ENCODE measurements around the gene CDC42SE1.

CDC42SE1 gene

DNA sequence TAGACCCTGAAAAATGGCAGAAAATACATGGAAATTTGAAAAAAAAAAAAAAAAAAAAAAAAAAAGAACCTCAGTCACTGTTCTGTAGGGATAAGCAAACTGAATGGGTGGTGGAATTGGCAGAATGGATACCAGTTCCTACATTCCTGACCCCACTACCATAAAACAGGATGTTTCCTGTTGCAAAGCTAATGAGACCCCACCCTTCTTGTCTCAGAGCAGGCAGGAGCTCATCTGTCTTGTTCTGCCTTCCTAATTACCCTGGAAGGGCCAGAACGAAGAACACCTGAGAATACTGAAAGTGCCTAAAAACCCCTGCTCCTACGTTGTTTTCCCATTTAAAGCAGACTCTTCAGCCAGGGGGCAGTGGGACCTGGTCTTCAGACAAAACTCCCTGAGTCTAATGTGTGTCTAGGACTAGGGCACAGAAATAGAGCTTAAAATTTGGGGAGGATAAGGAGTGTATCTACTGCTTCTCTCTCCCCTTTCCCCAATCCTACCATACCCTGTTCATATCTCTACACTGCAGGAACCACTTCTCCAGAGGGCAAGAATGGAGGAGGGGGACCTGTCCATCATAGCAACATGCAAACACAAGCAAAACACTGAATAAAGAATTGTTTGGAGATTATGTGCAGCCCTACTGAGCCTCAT lies 7.9 kb downstream of the CDC42SE1 start:
- DNase-seq: no peak

DNA sequence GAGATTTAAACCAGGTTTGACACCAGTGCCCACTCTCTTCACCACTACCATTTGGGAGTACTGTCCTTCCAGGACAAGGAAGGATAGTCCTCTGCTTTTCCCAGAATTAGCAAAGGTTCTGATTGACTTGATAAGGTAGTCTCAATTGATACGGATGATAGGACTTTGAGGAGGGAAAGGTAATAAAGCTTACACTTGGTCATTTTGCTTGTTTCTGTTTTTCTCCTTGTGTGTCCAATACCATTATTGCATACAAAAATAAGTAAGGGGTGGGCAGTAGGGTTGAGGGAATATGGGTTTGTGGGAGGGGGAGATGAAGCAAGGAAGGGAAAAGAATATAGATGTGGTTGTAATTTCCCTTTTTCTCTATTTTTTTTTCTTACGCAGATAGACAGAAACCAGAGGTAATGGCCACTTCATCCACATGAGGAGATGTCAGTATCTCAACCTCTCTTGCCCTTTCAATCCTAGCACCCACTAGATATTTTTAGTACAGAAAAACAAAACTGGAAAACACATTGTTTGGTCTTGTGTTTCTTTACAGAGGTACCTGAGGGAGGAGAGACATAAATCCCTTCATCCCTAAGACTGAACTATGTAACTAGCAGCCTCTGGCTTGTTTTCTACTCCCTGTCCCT lies 9.3 kb downstream of the CDC42SE1 start:
- DNase-seq: no peak

DNA sequence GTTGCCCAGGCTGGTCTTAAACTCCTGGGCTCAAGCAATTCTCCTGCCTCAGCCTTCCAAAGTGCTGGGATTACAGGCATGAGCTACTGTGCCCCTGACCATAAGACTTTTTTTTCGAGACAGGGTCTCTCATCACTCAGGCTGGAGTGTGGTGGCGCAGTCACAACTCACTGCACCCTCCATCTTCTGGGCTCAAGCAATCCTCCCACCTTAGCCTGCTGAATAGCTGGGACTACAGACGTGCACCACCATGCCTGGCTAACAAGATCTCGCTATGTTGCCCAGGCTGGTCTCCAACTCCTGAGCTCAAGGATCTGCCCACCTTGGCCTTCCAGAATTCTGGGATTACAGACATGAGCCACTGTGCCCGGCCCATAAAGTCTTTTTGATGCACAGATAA lies 10.0 kb downstream of the CDC42SE1 start:
- no peak for DNase-seq

DNA sequence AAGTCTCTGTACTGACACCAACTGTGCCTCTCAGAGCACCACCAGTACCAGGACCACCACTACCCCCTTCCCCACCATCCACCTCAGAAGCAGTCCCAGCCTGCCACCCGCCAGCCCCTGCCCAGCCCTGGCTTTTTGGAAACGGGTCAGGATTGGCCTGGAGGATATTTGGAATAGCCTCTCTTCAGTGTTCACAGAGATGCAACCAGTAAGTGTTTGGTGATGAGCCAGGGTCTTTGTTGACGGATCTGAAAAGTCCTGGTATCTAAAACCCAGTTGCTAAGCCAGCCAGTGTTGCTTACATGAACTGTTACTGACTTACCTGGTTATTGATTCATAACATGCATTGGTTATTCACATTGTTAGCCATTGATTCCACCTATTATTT lies 10.8 kb downstream of the CDC42SE1 start:
- DNase-seq: no peak

DNA sequence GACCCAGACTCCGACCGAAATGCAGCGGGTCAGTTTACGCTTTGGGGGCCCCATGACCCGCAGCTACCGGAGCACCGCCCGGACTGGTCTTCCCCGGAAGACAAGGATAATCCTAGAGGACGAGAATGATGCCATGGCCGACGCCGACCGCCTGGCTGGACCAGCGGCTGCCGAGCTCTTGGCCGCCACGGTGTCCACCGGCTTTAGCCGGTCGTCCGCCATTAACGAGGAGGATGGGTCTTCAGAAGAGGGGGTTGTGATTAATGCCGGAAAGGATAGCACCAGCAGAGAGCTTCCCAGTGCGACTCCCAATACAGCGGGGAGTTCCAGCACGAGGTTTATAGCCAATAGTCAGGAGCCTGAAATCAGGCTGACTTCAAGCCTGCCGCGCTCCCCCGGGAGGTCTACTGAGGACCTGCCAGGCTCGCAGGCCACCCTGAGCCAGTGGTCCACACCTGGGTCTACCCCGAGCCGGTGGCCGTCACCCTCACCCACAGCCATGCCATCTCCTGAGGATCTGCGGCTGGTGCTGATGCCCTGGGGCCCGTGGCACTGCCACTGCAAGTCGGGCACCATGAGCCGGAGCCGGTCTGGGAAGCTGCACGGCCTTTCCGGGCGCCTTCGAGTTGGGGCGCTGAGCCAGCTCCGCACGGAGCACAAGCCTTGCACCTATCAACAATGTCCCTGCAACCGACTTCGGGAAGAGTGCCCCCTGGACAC lies 11.3 kb downstream of the CDC42SE1 start:
- DNase-seq: peak; percentile 41

DNA sequence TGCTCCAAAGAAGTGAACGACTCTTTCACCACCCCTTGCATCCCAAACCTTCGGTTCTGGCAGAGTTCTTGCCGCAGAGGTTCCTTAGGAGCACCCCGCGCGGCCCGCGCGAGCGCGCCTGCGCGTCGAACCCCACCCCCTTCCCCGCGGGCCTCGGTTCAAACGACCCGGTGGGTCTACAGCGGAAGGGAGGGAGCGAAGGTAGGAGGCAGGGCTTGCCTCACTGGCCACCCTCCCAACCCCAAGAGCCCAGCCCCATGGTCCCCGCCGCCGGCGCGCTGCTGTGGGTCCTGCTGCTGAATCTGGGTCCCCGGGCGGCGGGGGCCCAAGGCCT lies 11.9 kb downstream of the CDC42SE1 start, which contains the start of gene C1orf56:
C1orf56 (plus strand) TSS at position 161 of the 334 bp plus-strand sequence; CDS start at position 258, 97 bp downstream.
- peak; percentile 48 for DNase-seq

DNA sequence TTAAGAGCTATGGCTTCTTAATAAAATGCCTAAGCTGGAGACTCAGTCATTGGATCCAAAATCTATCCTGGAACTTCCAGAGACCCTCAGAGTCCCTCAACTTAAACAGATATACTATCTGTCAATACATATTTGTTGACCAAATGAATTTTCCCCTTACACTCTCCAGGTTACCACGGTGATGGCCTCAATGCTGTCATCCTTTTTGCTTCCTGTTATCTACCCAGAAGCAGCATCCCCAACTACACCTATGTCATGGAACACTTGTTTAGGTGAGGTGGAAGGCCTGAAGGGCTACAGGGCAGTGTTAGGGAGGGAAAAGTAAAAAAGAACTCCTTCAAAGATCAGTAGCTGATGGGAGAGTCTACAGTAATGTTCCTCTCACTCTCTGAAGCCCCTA lies 16.3 kb downstream of the CDC42SE1 start:
- DNase-seq: no peak

DNA sequence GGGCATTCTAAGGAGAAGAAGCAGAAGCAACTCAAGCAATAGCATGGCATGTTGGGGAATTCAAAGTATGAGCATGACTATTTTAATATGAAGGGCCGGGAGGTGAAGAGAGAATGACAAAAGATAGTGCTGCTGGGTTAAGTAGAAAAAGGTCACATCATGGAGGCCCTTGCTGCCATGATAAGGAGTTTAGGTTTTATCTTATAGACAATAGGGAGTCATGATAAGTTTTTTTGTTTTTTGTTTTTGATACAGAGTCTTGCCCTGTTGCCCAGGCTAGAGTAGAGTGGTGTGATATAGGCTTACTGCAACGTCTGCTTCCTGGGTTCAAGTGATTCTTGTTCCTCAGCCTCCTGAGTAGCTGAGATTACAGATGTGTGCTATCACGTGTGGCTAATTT lies 19.9 kb downstream of the CDC42SE1 start:
- no peak for DNase-seq

DNA sequence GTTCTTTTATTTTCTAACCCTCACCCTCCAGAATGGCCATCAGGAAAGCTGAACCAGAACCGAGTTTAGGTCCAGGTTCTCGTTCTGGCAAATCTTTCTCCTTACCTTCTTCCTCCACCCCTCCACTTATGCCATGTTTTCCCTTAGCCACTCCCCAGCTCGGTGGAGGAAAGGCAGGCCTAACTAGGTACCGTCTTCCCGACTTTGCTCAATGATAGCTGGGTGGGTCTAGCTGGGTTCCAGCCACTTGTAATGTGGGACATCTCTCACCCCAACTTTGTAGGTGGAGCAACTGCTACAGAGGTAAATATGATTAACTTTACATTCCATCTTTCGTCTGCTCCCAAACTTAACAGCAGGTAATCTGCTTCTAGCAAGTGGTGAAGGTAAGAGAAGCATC lies 22.4 kb downstream of the CDC42SE1 start:
- no peak for DNase-seq

DNA sequence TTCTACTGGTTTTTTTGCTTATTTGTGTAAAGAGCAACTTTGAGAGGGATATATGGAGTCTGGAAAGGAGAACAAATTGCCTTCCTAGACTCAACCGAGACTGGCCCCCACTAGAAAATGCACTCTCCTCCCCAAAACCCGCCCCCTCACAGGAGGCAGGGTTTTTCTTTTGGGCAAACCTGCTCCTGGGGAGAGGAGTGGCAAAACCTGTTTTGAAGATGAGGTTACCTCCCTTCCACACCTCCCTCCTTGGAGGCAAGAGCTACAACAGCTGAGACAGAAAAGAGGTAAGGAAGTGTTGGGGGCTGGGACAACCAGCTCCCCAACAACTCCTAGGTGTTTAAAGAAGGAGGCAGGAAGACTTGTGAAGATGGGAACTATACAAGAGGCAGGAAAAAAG lies 23.1 kb downstream of the CDC42SE1 start, which contains the start of gene BNIPL:
BNIPL (plus strand) TSS at position 231 of the 400 bp plus-strand sequence; CDS start at position 371, 140 bp downstream.
- DNase-seq: no peak

DNA sequence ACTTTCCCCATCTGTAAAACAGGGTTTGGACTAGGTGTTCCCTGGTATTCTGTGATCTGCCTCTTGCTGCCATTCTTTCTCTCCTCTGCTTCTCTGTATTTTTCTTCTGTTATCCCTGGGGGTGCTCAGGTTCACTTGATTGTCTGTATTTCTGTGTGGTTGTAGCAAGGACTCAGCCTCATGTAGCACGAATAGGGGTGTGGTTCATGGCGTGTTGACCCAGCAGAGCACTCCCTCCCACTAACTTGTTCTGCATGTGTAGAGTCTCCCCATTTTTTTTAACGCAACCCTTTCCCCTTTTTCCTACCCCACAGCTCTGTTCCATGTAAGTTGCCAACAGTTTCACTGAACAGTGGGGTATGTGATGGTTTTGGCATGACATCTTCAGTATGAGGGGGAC lies 24.3 kb downstream of the CDC42SE1 start:
- no peak for DNase-seq

DNA sequence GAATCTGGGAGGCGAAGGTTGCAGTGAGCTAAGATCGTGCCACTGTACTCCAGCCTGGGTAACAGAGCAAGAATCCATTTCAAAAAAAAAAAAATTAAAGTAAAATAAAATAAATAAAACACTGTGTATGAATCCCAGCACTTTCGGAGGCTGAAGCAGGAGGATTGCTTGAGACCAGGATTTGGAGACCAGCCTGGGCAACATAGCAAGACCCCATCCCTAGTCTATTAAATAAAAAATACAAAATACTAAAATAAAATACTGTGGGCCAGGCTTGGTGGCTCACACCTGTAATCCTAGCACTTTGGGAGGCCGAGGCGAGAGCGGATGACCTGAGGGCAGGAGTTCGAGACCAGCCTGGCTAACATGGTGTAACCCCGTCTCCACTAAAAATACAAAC lies 27.3 kb downstream of the CDC42SE1 start:
- DNase-seq: no peak

DNA sequence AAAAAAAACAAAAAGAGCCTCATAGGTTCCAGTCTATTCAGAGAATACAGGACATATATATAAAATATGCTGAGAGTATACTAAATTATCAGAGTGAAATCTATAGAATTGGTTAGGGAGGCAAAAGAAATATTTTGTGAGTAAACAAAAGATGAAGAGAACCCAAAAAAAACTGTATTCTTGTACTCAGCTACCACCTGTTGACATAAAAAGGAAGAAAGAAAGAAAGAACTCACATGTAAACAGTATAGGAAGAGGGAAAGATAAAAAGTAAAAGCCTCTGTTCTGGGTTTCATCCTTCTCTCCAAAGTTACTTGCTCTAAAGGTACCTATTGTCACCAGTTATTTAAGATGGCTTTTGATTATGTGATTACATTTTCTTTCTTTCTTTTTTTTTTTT lies 33.0 kb downstream of the CDC42SE1 start:
- no peak for DNase-seq

DNA sequence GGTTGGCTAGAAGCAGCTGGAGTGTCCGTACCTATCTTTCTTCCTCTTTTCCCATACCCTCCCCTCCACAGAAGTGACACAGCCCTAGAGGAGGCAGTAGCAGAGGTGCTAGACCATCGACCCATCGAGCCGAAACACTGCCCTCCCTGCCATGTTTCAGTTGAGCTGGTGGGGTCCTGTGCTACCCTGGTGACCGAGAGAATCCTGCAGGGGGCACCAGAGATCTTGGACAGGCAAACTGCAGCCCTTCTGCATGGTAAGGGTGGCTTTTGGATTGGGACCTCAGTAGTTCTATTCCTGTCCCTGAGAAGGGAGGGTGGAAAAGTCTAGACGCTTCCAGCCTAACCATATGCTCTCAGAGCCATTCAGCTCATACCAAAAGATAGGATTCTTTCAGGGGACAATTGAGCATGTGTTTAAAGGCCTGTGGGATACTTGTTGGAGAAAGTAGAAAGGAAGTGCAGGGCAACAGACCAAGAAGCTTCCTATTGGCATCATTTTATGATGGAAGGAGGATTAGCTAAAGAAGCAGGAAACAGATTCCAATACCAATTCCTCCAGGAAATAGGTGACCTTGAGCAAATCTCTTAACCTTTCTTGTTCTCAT lies 34.8 kb downstream of the CDC42SE1 start:
- DNase-seq: peak; percentile 38

DNA sequence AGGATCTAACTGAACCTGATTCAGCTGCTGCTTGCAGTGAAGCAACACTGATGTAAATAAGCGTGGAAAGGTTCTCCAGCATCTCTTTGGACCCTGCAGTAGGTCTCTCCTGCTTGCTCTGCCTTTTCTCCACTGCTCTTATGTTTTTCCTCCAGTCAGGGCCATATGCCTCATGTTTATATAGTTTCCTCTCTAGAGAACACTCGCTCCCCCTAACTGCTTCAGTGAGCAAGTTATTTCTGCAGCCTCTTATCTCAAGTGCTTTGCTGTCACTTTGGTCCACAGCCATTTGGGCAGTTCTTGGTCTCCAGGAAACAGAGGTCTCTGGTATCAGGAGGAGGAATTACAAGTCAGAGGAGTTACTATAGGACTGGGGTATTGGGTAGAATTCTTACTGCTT lies 45.9 kb downstream of the CDC42SE1 start:
- DNase-seq: no peak

DNA sequence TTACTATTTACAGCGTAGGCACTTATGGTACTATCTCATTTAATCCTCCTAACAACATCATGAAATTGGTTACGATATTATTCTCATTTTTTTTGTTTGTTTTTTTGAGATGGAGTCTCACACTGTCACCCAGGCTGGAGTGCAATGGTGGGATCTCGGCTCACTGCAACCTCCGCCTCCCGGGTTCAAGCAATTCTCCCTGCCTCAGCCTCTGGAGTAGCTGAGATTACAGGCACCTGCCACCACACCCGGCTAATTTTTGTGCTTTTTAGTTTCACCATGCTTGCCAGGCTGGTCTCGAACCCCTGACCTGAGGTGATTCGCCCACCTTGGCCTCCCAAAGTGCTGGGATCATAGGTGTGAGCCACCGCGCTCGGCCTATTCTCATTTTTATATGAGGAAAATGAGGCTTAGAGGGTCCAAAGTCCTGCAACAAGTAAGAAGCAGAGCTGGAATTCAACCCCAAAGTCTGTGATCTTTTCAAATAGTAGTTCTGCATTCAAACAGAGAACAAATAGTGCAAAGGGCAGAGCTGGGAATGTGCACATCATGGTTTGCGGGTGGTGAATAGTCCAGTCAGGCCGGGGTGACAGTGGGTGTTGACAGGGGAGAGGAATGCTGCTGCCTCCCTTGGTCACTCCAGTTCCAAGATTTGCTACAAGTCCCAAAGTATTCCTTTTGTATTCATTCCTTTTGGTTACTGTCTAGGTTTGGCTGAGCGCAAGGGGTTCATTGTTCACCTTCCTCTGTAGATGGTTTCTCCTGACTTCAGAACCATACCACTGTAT lies 46.5 kb downstream of the CDC42SE1 start:
- no peak for DNase-seq

DNA sequence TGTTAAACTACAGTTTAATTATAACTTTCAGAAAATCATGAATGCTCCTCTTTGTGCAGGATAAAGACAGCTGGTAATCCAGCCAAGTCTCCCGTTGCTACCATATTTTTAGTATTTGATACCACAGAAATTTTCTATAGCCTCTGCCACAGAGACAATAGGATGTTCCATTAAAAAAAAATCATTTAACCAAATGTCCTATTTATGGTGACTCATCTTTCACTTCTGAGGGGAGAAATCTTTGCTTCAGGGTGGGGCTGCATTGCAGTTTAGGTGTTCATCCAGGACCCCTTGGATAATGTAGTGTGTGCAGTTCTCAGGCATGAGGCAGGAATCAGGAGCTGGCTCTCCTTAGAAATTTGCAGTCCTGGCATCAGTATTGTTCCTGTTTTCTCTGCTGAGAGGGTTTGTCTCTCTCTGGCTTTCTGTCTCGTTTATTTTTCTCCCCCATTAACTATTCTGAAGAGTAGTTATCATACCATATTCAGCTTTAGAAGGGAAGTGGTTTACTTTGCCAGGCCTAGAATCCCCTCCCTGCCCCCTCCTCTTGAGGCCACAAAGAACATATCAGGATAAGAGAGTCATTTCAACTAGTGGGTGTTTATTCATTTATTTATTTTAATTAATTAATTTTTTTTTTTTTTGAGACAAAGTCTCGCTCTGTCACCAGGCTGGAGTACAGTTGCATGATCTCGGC lies 48.1 kb downstream of the CDC42SE1 start:
- DNase-seq: no peak

DNA sequence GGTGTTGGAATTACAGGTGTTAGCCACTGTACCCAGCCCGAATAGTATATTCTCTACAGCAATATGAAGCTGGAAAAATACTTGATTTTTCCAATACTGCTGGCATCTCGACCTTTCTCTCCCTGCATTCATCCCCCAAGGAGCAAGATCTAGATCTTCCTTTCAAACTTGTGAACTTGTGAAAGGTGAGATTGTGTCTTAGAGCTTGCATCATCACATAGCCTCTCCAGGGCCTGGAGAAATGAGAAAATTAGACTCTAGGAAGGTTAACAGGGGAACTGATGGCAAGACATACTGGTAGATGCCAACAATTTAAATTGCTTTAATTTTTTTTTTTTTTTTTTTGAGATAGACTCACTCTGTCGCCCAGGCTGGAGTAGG lies 49.1 kb downstream of the CDC42SE1 start:
- DNase-seq: no peak

DNA sequence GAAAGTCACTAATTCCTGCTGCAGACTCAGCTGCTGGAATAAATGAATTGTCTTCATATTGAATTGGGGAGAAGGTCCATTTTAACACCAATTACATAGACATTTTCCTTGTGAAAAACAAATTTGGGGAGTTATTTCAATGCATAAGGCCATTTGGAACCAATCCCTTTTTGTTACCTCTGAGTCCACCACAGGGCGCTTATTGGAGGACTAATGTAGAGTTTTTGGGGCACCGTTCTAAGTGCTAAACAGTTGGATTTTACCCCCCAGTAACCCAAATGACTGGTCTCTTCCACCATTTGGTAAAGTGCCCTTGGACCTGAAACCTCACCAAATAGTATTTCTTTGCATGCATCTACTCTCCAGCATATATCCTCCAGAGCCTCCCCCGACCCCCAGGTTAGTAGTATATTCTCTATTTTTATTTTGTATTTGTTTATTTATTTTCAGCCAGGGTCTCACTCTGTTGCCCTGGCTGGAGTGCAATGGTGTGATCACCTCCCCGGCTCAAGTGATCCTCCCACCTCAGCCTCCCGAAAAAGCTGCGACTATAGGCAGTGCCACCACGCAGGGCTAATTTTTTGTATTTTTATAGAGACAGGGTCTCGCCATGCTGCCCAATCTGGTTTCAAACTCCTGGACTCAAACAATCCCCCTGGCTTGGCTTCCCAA lies 49.6 kb downstream of the CDC42SE1 start:
- DNase-seq: no peak

DNA sequence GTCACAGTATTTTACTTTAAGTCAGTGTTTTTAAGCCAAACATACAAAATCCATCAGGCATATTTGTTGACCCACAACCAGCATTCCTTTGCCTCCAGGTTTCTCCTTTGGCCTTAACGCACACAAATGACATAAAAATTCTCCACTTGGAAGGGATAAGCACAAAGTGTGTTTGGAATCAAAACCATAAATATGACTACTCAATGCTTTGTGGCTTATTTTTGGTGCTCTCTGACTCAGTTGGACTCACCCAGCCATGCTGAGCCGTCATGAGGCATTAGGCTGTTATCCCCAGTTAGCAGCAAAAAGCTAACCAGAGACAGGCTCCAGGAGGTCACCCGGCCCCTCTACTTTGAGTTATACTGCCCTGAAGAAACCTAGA lies 50.2 kb downstream of the CDC42SE1 start:
- DNase-seq: no peak

DNA sequence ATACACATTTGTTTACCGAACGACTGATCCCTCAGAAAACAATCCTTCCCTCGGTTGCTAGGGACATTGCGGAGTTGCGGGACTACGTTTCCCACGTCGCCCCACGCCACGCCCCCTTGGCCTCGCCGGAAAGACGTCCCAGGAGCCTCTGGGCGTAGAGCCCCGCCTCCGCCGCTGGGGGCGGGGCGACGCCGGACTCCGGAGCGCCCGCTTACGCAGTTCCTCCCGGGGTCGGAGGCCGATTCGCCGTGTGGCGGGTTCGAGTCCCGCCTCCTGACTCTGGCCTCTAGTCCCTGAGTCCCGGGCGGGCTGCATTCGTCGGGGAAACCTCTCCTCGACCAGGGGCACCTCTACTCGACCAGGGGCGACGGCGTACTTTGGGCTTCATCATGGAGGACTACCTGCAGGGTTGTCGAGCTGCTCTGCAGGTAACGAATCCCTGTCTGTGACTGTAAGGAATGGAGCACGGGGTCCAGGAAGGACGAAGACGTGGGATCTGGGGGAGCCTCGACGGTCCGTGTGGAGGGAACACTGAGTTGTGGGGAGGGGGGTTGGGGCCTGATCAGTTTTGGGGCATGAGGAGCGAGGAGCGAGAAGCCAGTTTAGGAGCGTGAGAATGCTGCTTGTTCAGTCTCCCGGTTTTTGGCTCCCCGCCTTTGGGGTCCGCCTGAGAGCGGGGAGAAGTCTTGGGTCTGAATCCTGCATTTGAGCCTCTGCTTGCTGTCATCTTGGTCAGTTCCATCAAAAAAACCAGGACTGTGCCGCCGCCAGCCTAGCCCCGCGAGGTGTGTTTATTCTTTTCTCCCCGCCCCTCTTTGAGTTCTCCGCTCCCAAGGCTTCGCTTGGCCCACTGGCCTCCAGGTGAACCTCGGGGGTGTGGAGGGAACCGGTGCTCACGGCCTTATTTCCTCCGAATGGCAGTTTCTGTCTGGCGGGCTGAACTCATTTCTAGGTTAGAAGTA lies 50.9 kb downstream of the CDC42SE1 start, which contains the start of gene PRUNE1:
PRUNE1 (plus strand) TSS at position 206 of the 962 bp plus-strand sequence; CDS start at position 390, 184 bp downstream.
- DNase-seq: peak; percentile 89

Data from NCI-H748 treated with DMSO at 0.1 percent for 48 hours (cell line).